Bronchial epithelial cell (primary cell): ENCODE data around the gene PRKAB1. TPM values are rescaled to one million over a fixed set of nuclear protein-coding genes. Genes with fewer than 3 reads are reported as not detected.
A peak's percentile ranks its signal among the peaks of the same experiment; 100 is the strongest.
"Not testable (repeated sequence)": the region's sequence is repeated elsewhere in the genome, so short reads cannot be mapped to it uniquely, and the experiment has no call there.

ENCODE experiments used
- DNase-seq: peaks from one replicate; pipeline ENCODE4 v3.0.0-alpha.2; 2010; ENCODE audit warnings: low read depth
- FAIRE-seq: peaks from 2 replicates; lab custom pipeline; 2011; peaks lifted over from hg19 to GRCh38; lab: Jason Lieb, UNC
- H3K27me3 ChIP-seq: 2 replicates; pipeline ENCODE4 v1.5.1; 2011; ENCODE audit warnings: low read length; ENCODE audit not compliant: control insufficient read depth, insufficient read depth
- H3K36me3 ChIP-seq: 2 replicates; pipeline ENCODE4 v1.5.1; 2011; ENCODE audit warnings: low read length; ENCODE audit not compliant: control insufficient read depth, insufficient read depth
- H3K4me3 ChIP-seq: 2 replicates; pipeline ENCODE4 v1.5.1; 2011; ENCODE audit warnings: mild to moderate bottlenecking, low read depth, low read length, control low read depth
- CTCF ChIP-seq: IDR thresholded peaks from 2 replicates; pipeline ENCODE4 v1.5.1; 2011; ENCODE audit warnings: mild to moderate bottlenecking, moderate library complexity, low read length, control low read depth, inconsistent platforms; ENCODE audit not compliant: insufficient read depth, severe bottlenecking
- total RNA-seq: library from RNA; depleted of rRNA; stranded (reverse); fragments of >200 nt; gene quantifications from 2 replicates; pipeline ENCODE4 v1.2.1, GENCODE V29; 2014

The PRKAB1 gene
- total RNA-seq, 1 donor from 2014 or later = 19.5 TPM

GRCh38 chr12:119704065-119704747 lies 36.3 kb downstream of the PRKAB1 start:
- no peaks in the 10 kb centered on the region for H3K27me3 ChIP-seq
- no peak overlapping the region for H3K4me3 ChIP-seq
- DNase-seq (no peak), FAIRE-seq (no peak)
- no peak for TF ChIP-seq CTCF
- H3K36me3 ChIP-seq = peaks cover 1% of the 10 kb centered on the region

- peaks cover 1% of the 10 kb centered on the region for H3K36me3 ChIP-seq
- H3K4me3 ChIP-seq = no peak overlapping the region
- H3K27me3 ChIP-seq = no peaks in the 10 kb centered on the region
- TF ChIP-seq CTCF = no peak
- DNase-seq (no peak), FAIRE-seq (no peak)
Measured at GRCh38 chr12:119705182-119705581, 37.2 kb downstream of the PRKAB1 start.

GRCh38 chr12:119706427-119706826 lies 38.5 kb downstream of the PRKAB1 start:
- H3K27me3 ChIP-seq, H3K36me3 ChIP-seq, H3K4me3 ChIP-seq, FAIRE-seq, DNase-seq: not testable (repeated sequence)

GRCh38 chr12:119710374-119710964 lies 42.5 kb downstream of the PRKAB1 start:
- peak; percentile 84 for DNase-seq
- peak; percentile 40 for FAIRE-seq
- TF ChIP-seq CTCF = no peak
- Histone ChIP-seq H3K27me3 (no peaks in the 10 kb centered on the region), H3K36me3 (no peaks in the 10 kb centered on the region), H3K4me3 (peak overlapping the region; percentile 2)

- no peak for TF ChIP-seq CTCF
- DNase-seq (peak; percentile 79), FAIRE-seq (peak; percentile 32)
- H3K36me3 ChIP-seq = no peaks in the 10 kb centered on the region
- no peaks in the 10 kb centered on the region for H3K27me3 ChIP-seq
- H3K4me3 ChIP-seq = no peak overlapping the region
Measured at GRCh38 chr12:119710965-119711551, 43.1 kb downstream of the PRKAB1 start.

GRCh38 chr12:119711693-119712092 lies 43.8 kb downstream of the PRKAB1 start:
- DNase-seq = no peak
- H3K27me3 ChIP-seq = no peaks in the 10 kb centered on the region
- no peak for TF ChIP-seq CTCF
- H3K4me3 ChIP-seq = no peak overlapping the region
- FAIRE-seq = no peak
- H3K36me3 ChIP-seq = no peaks in the 10 kb centered on the region
